Panc1 (cell line): ENCODE measurements around the gene THBS1. TPM values are rescaled to one million over a fixed set of nuclear protein-coding genes. Genes with fewer than 3 reads are reported as not detected.

Source experiments
- ATAC-seq: fragments of 200-7000 bp; cut with Tn5 transposase; 2 replicates; pipeline ENCODE4 v1.9.1; 2020; ENCODE audit warnings: mild to moderate bottlenecking, moderate library complexity
- BruUV-seq: library from RNA; stranded (reverse); fragments of 400-500 nt; replicated peaks from 2 replicates; lab custom pipeline; 2021; lab: Mats Ljungman, UMichigan
- CTCF ChIA-PET: fragments of 300-600 bp; sonication (Branson Sonifier 250); formaldehyde crosslinking; loops from one replicate; lab custom pipeline; 2022; ENCODE audit warnings: antibody characterized with exemption; lab: Charles Lee
- POLR2A ChIA-PET: fragments of 300-600 bp; sonication (Branson Sonifier 250); formaldehyde crosslinking; loops from one replicate; lab custom pipeline; 2022; ENCODE audit warnings: antibody characterized with exemption; lab: Charles Lee
- DNase-seq: peaks from one replicate; pipeline ENCODE4 v3.0.0-alpha.2; 2010; ENCODE audit warnings: low read depth, low spot score
- H3K27ac ChIP-seq: 2 replicates; pipeline ENCODE4 v1.5.1; 2011; ENCODE audit warnings: mild to moderate bottlenecking, low read length, inconsistent platforms
- H3K27me3 ChIP-seq: fragments of 200-500 bp; sonication (Bioruptor generic); 2 replicates; pipeline ENCODE4 v1.6.0; 2014; ENCODE audit warnings: low read length, inconsistent platforms; ENCODE audit not compliant: control insufficient read depth, insufficient read depth
- H3K36me3 ChIP-seq: fragments of 200-500 bp; sonication (Bioruptor generic); 2 replicates; pipeline ENCODE4 v1.5.1; 2014; ENCODE audit warnings: inconsistent platforms, mild to moderate bottlenecking, low read length, moderate library complexity; ENCODE audit not compliant: control insufficient read depth, insufficient read depth
- H3K4me1 ChIP-seq: 2 replicates; pipeline ENCODE4 v1.5.1; 2011; ENCODE audit warnings: inconsistent platforms, mild to moderate bottlenecking, low read length, moderate library complexity; ENCODE audit not compliant: control insufficient read depth, insufficient read depth
- H3K4me3 ChIP-seq, 2 experiments: 2 replicates each; pipeline ENCODE4 v1.5.1; 2011 to 2012; ENCODE audit warnings: low read depth in 2 of 2, low read length in 2 of 2, mild to moderate bottlenecking in 2 of 2, inconsistent platforms in 1 of 2, moderate library complexity in 1 of 2
- H3K9me3 ChIP-seq: fragments of 200-500 bp; sonication (Bioruptor generic); 2 replicates; pipeline ENCODE4 v1.5.1; 2014; ENCODE audit warnings: low read depth, mild to moderate bottlenecking, inconsistent platforms, low read length, moderate library complexity; ENCODE audit not compliant: control insufficient read depth, insufficient read depth
- CTCF ChIP-seq: fragments of 450-650 bp; IDR thresholded peaks from 2 replicates; pipeline ENCODE4 v1.5.1; 2017; ENCODE audit warnings: mild to moderate bottlenecking
- POLR2AphosphoS5 ChIP-seq: IDR thresholded peaks from 2 replicates; pipeline ENCODE4 v1.6.1; 2012; ENCODE audit warnings: mild to moderate bottlenecking, low read depth, low read length, moderate library complexity
- REST ChIP-seq, 2 experiments: IDR thresholded peaks; 2 replicates each; pipeline ENCODE4 v1.6.1; 2011 to 2012; ENCODE audit warnings: low read depth in 2 of 2, control low read depth in 1 of 2, low read length in 1 of 2, mild to moderate bottlenecking in 1 of 2, moderate library complexity in 1 of 2; ENCODE audit not compliant: insufficient read depth in 1 of 2
- SIN3A ChIP-seq: IDR thresholded peaks from 2 replicates; pipeline ENCODE4 v1.6.1; 2012; ENCODE audit warnings: low read depth, mild to moderate bottlenecking, low read length, moderate library complexity, borderline replicate concordance; ENCODE audit not compliant: insufficient read depth
- TCF7L2 ChIP-seq: IDR thresholded peaks from 2 replicates; pipeline ENCODE4 v1.6.1; 2011; ENCODE audit warnings: mild to moderate bottlenecking, low read depth, low read length, inconsistent platforms
- in situ Hi-C: cut with HindIII; loops from 2 replicates; pipeline ENCODE4 v1.10.0; 2016; ENCODE audit warnings: low sequenced_read_pairs, low pct_unique_long_range_greater_than_20kb
- intact Hi-C: fragments of 100-400 bp; cut with micrococcal nuclease; formaldehyde crosslinking; loops from one replicate; pipeline ENCODE4 v1.10.0; 2022; ENCODE audit not compliant: unreplicated experiment
- total RNA-seq: library from RNA; stranded (reverse); gene quantifications from one replicate; pipeline ENCODE4 v1.2.1, GENCODE V29; 2021; ENCODE audit not compliant: unreplicated experiment

Gene THBS1
- total RNA-seq, 1 experiment from 2014 or later: 61.9 TPM

GRCh38 chr15:39558421-39558820, 22.5 kb upstream of the THBS1 start:
- H3K4me1 ChIP-seq: no peaks in the 10 kb centered on the region; the same call in 1 of the 2 replicates
- DNase-seq (no peak), ATAC-seq (no peak)
- BruUV-seq: no TSS peak
- H3K36me3 ChIP-seq: no peaks in the 10 kb centered on the region
- TF ChIP-seq POLR2AphosphoS5 (no peak), SIN3A (no peak)
- in situ Hi-C loops: no loop called here
- no peak overlapping the region for H3K4me3 ChIP-seq
- H3K27ac ChIP-seq: no peak overlapping the region
- intact Hi-C loops: no loop called here
- H3K27me3 ChIP-seq: no peaks in the 10 kb centered on the region
- POLR2A ChIA-PET: no interaction called here
- CTCF ChIA-PET: no interaction called here
- H3K9me3 ChIP-seq: no peaks in the 10 kb centered on the region

- DNase-seq (no peak), ATAC-seq (no peak)
- ChIA-PET CTCF (interaction anchor here (0.5 kb wide), 1 partner anchor 292 kb away, joined by 6 read pairs; no protein-coding TSS in a partner anchor), POLR2A (no interaction called here)
- intact Hi-C loops (no loop called here), in situ Hi-C loops (no loop called here)
- Histone ChIP-seq H3K4me3 (no peak overlapping the region), H3K4me1 (no peaks in the 10 kb centered on the region), H3K9me3 (no peaks in the 10 kb centered on the region), H3K27ac (no peak overlapping the region), H3K27me3 (no peaks in the 10 kb centered on the region), H3K36me3 (no peaks in the 10 kb centered on the region)
- no peak for TF ChIP-seq TCF7L2
- TF ChIP-seq REST (IDR thresholded peaks at IDR 0.05; ENCODE audit: insufficient read depth in 1 of 2, low read depth in 2 of 2, low read length in 1 of 2): no peak
- TF ChIP-seq SIN3A: no peak
- no peak for TF ChIP-seq CTCF
- no peak for TF ChIP-seq POLR2AphosphoS5
- BruUV-seq: no TSS peak
These were observed 15.8 kb upstream of the THBS1 start for GRCh38 chr15:39564972-39565665.

- no peaks in the 10 kb centered on the region for H3K27me3 ChIP-seq
- H3K36me3 ChIP-seq: no peaks in the 10 kb centered on the region
- H3K9me3 ChIP-seq: no peaks in the 10 kb centered on the region
- H3K4me3 ChIP-seq: no peak overlapping the region
- no peak for TF ChIP-seq REST (IDR thresholded peaks at IDR 0.05; ENCODE audit: insufficient read depth in 1 of 2, low read depth in 2 of 2, low read length in 1 of 2)
- TF ChIP-seq TCF7L2: no peak
- no peak for TF ChIP-seq SIN3A
- no peak for TF ChIP-seq POLR2AphosphoS5
- TF ChIP-seq CTCF: no peak
- CTCF ChIA-PET: no interaction called here
- H3K27ac ChIP-seq: no peak overlapping the region
- DNase-seq (no peak), ATAC-seq (no peak)
- POLR2A ChIA-PET: no interaction called here
- intact Hi-C loops: no loop called here
- no peaks in the 10 kb centered on the region for H3K4me1 ChIP-seq
- BruUV-seq: no TSS peak
- in situ Hi-C loops: no loop called here
These were observed 15.0 kb upstream of the THBS1 start for GRCh38 chr15:39565851-39566250.
